Esophagus muscularis mucosa (tissue), 4 donors: ENCODE measurements around the gene AMOTL1.

Experiments used
- EP300 ChIP-seq: sonication (generic); formaldehyde crosslinking; IDR thresholded peaks from one replicate; pipeline ENCODE4 v1.6.1; 2017; ENCODE audit warnings: antibody characterized with exemption
- POLR2A ChIP-seq: fragments of 450-650 bp; IDR thresholded peaks from one replicate; pipeline ENCODE4 v1.6.1; 2017; ENCODE audit warnings: antibody characterized with exemption, moderate library complexity, mild to moderate bottlenecking, low read depth
- POLR2AphosphoS5 ChIP-seq, 2 donors: sonication (generic); formaldehyde crosslinking; IDR thresholded peaks; one replicate each; pipeline ENCODE4 v1.6.1; 2017; ENCODE audit warnings: antibody characterized with exemption in 2 of 2
- TF ChIP-seq, protein P1 (sequence below), 3 experiments: fragments of 200-600 bp in 2 of 3; fragments of 450-650 bp in 1 of 3; sonication (generic) in 2 of 3; IDR thresholded peaks; one replicate each; pipeline ENCODE4 v1.5.1; 2017 to 2019; ENCODE audit warnings: antibody characterized with exemption in 3 of 3, mild to moderate bottlenecking in 2 of 3, moderate library complexity in 1 of 3

DNA sequence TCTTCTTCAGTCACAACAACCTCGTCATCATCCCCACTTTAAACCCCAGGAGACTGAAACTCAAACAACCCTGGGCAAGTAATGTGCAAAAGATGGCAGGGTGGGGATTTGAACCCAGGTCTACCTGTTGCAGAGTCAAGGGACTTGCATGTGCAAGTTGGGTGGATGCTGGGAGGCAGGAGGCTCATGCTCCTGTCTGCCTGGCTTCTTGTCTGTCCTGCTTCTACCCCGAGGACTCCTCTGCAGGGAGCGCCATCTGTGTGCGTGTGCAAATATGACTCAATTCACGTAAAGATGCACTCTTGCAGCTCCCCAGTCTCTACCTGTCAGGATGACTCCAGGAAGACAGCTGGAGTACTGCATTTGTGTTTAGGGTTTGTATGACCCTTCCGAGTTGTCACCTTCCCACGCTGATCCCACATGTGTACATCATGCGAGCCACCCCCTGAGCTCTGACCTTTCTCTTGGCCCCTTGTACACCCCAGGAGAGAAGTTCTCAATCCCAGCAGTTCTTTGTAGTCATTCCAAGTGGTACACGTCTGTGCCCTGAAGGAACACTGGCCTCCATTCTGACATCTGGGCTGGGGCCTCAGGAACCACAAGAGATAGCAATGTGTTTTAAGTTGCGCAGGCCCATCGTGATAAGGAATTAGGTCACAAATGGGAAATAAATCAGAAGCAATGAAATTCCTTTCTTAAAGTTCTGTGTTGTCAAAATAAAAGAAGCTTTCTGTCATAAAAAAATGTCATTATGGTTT lies 109.5 kb downstream of the AMOTL1 start:
- TF ChIP-seq, protein P1, sequence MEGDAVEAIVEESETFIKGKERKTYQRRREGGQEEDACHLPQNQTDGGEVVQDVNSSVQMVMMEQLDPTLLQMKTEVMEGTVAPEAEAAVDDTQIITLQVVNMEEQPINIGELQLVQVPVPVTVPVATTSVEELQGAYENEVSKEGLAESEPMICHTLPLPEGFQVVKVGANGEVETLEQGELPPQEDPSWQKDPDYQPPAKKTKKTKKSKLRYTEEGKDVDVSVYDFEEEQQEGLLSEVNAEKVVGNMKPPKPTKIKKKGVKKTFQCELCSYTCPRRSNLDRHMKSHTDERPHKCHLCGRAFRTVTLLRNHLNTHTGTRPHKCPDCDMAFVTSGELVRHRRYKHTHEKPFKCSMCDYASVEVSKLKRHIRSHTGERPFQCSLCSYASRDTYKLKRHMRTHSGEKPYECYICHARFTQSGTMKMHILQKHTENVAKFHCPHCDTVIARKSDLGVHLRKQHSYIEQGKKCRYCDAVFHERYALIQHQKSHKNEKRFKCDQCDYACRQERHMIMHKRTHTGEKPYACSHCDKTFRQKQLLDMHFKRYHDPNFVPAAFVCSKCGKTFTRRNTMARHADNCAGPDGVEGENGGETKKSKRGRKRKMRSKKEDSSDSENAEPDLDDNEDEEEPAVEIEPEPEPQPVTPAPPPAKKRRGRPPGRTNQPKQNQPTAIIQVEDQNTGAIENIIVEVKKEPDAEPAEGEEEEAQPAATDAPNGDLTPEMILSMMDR (IDR thresholded peaks at IDR 0.05), result no peak
- TF ChIP-seq POLR2A, result no peak
- no peak for TF ChIP-seq POLR2AphosphoS5 (IDR thresholded peaks at IDR 0.05)
- no peak for TF ChIP-seq EP300
